Measurements from ENCODE around the gene KCNB1.

GRCh38 chr20:49340161-49340966 is 142.1 kb downstream of the KCNB1 start:
- TF ChIP-seq CTCF (IDR thresholded peaks at IDR 0.05) (no peak), POLR2AphosphoS5 (IDR thresholded peaks at IDR 0.05) (no peak), POLR2A (IDR thresholded peaks at IDR 0.05) (no peak)

All from breast epithelium (tissue), 3 donors.